CD4-positive, alpha-beta T cell treated with Interleukin-2 at 100 ng/mL for 4 hours (primary cell): ENCODE data around the gene DOCK4.

Experiments
- DNase-seq: peaks from one replicate; pipeline ENCODE4 v3.0.0-alpha.2; 2020; ENCODE audit warnings: low spot score

The DOCK4 gene

DNA sequence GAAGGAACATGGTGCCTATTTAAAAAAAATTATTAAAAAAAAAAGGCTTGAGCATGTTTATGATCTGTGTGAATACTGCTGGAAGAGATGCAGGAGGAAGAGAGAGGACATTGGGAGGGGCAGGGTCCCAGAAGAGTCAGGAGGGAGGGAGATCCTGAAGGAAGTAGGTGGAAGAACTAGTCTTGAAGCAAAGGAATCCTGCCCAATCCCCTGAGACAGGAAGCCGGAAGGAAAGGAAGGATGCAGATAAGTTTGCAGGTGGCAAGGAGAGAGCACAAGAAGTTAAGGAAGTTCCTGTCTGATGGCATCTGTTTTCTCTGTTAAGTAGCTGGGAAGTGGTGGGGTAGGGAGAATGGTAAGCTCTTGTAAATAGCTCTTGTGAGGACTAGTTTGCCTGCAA, 318.5 kb downstream of the DOCK4 start:
- no peak for DNase-seq

DNA sequence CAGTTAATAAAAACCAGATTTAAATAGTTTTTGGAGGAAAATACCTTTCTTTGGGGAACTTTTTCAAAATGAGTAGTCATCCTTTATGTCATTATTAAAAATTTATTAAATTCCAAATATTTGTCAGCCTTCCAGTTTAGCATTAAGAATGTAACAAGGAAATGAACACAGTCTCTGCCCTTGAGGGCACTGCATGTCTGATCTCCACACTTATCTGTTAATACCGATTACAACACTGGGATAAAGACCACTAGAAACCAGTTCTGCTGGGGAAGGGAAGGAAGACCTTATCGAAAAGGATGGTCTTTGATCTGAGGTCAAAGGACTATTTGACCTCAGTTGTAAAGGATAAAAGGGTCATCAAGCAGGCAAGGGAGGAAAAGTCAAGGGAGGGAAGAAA, 320.0 kb downstream of the DOCK4 start:
- no peak for DNase-seq

DNA sequence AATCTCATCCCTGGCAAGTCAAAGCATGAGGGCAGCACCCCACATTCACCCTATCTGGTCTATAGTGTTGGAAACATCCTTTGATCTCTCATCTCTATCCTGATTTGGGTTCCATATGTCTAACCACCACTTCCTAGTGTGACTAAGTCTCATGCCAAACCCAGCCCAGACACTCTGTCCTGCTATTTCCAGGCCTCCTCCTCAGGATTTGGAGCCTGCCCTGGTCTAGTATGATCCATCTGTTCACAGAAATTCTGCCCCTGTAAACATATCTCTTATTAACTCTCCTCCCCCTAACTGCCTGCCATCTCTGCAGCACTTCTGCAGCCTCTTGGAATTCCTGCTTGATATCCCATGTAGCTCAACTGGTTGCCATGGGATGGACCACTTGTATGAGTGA, 323.0 kb downstream of the DOCK4 start:
- DNase-seq, result no peak

DNA sequence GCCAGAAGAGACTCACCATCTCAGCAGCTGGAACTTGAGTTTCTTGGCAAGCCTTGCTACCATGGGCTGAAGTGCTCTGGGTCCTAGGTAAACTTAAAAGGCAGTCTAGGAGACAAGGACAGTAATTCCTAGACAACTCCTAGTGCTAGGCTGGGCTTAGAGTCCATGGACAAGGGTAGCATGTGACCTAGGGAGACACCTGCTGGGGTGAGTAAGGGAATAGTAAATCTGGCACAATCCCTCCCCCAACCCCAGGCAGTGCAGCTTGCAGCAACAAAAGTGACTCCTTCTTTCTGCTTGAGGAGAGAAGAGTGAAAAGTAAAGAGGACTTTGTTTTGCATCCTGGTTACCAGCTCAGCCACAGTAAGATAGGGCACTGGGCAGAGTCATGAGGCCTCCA, 327.4 kb downstream of the DOCK4 start:
- DNase-seq, result no peak

DNA sequence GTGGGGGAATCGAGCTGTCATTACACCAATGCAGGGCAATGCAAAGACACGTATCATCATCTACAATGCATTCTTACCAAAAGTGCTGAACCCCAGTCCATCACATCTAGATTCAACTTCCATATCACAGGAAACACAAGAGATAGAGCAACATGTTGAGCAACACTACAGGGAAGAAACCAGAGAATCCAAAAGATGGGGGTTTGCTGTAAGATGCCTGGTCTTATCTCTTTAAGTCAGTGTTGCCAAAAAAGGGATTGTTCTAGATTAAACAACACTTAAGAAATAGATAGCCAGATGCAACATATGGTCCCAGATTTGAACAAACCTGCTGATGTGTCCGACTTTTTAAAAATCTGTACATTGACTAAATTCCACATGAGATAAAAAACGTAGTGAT, 328.3 kb downstream of the DOCK4 start:
- DNase-seq, result no peak

DNA sequence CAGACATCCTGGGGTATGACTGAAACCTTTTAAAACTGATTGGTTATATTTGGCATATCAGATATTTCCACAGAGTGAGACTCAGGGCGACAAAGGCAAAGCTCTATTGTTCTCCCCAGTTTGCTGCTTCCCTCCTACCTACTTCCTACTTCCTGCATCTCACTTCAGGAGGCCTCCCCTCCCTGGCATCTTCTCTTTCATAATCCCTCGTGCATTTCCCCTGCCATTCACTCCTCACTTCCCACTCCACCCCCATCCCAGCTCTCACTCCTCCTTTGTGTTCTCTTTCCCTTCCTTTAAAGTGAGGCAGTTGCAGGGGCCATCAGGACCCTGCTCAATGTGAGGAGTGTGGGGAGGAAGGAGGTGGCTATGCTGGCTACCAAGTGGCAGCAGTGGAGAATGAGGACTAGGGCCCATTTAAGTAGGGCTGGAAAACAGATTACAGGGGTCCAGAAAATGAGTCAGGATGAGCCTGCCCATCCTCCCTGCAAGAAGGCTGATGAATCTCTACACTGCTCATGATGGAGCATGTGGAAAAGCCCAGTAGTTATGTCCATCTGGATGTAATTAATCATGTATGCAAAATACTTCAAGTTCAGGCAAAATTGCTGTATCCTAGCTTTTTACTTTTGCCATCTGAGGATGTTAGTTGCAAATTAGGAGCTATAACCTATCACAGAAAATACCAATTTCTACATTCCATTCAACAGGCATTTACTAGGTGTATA, 332.1 kb downstream of the DOCK4 start:
- DNase-seq, result no peak

DNA sequence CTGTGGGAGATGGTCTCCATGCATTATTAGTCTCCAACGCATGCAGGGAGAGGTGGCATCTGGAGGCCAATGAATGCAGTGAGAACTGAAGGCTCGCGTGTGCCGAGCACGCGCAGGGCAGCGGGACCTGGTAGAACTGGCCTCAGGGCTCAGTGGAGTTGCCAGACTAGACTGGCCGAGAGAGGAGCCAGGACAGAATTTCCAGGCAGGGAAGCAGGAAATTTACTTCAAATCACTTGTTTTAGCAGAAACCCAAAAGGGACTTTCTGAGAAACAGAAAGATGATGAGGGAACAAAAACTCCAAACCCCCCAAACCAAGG, 332.9 kb downstream of the DOCK4 start:
- DNase-seq, result no peak

DNA sequence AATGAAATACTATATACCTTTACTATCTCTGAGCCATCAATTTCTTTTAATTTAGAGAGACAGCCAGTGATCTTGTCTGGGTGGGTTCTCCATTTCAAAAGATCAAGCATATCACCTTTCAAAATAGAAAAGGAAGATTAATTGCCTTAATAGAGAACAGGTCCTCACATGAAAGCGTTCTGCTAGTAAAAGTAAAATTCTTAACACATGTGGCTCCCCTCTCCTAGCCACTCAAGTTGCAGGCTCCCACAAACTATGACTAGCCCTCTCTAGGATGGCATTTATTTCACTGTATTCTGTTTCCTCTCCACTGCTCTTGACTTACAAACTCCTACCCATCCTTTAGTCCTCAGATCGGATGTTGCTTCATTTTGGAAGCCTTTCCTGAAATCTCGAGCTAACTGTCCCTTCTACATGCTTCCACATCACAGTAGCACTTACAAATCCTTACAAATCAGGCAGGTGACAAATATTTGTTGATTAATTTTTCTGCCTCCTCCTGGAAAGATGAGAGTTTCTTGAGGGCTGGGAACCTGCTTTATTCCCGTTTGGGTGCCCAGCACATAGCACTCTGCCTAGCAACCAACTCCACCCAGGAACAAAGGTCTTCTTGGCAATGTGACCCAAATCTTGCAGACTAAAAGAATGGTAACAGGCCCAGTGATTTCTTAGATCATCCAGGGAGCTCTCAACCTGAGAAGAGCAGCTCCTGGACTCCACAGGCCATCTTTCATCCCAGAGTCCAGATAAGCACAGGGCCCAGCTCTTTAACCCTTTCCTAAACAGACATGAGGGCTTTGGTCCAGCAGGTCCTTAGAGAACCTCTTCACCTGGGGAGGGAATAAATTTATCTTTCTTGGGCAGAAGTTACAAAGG, 333.5 kb downstream of the DOCK4 start:
- no peak for DNase-seq

DNA sequence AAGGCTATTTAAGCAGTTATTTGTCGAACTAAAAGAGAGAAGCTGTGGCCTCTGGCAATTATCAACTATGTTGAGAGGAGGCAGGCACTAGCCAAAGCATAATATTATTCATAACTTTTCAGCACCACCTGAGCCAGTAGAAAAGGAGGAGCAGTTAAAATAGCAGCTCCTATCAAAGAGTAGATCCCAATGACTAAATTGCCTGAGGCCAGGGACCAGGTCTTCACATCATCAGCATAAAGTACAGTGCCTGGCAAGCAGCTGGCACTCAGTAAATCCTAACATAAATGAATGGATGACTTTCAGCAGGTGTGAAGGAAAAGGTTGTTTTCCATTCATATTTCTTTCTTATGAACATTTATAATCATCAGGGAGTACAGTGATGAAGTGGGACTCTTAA, 334.9 kb downstream of the DOCK4 start:
- DNase-seq, result no peak

DNA sequence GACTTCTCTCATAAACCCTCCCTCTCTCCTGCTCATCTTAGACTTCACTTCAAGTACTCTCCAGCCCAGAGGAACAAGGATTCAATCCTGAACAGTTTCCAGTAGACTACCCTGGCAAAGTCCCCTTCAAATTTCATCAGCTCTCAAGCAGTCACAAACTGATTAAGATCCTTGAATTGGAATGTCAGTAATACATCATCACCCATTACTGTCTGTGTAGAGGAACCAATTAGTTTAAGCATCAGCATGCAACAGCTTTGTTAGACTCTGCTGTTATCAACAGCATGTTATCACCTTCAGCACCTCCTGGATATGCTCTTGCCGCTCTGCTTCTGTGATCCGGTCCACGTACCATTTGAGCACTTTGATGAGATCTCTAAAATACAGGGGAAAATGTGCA, 336.9 kb downstream of the DOCK4 start:
- no peak for DNase-seq

DNA sequence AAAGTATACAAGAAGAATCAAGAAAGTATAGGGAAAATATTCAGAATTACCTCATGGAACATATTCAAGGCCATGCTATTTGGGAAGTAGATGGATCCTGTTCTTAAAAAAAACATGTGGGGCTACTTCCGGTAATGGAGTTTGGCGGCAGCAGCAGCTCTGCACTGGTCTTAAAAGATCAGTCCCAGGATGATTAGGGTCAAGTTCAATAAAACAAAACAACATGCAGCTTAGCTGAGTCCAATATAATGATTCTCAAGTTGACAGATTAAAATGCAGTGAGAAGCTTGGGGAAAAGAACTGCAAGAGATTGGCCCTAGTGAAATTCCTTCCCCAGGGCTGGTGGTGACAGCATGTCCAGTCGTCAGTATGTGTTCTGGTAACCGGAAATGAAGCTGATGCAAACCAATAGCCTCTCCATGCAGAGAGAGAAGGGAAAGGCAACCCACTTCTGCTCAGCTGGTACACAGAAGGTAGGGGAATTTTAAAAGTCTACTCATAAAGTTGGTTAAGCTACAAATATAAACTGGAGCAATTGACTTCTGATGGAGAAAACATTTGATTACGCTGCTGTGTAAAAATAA, 338.8 kb downstream of the DOCK4 start:
- no peak for DNase-seq

DNA sequence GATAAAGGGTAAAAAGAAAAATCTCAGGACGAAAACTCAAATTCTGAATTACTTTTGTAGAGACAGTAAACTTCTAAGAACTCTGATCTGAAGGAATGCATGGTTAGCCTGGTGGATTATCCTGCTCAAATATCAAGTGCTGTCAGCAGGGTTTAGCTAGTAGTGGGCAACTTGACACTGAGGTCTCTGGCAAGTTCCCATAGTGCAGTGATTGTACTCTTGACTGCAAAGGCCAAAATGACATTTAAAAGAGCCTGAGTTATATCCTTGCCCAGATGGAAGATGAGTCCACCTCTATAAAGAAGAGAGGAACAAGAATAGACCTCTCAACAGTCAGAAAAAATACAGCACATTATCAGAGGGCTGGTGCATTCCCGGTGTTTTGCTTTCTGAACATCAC, 339.4 kb downstream of the DOCK4 start:
- no peak for DNase-seq

DNA sequence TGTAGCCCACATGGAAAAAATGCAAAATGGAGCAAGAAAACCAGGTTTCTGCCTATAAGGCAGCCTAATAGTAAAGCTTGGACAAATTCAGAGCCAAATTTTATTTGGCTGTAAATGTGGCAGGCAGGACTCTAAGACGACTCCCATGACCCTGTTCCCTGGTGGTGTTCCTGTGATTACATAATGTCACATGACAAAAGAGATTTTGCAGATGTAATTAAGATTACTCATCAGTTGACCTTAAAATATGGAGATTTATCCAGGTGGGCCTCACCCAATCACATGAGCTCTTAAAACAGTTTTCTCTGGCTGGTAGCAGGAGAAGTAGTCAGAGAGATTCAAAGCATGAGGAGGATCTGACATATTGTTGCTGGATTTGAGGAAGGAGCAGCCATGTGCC, 340.8 kb downstream of the DOCK4 start:
- DNase-seq, result no peak

DNA sequence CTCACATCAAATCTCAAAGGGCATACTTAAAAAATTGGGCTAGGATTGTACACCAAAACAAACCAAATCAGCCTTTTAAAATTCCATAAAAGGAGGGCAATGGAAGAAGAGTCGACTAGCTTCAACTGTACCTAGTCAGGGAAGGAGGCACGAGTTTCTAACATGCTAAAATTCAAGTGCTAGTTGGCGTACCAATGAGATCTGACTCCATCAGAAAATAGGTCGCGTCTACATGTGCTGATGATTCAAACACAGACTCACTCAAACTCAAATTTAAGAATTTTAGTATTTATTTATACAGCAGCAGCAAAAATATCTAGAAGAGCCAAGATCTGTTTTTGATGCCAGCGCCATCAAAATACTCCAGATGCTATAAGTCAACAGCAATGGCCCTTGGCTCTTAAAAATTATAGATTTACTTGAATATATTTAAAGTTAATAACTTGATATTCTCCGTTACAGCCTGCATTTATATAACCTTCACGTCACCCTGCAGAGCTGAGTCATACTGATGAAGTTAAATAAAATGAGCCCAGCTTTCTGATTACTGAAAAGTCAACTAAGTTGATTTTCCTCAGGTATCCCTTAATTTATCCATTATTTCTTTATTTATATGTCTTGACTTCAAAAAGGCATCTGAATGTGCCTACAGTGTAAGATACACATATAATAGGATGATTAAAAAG, 341.8 kb downstream of the DOCK4 start:
- no peak for DNase-seq

DNA sequence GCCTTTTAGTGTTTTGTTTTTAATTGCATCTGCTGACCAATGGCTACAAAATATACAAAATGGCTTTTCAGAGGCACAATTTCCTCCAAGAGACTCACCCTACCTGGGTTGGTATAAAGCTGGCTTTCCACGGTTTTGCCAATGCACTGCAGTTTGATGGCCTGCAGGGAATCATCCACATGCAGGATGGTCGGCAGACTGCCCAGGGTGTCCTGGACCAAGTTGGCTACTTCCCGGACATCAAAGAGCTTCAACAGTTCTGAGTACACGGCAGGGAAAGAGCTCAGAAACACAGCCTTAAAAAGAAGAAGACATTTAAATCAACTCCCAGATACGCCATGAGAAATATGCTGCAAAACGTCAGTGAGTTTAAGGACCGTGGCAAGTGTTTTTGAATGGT, 342.9 kb downstream of the DOCK4 start:
- DNase-seq, result no peak

DNA sequence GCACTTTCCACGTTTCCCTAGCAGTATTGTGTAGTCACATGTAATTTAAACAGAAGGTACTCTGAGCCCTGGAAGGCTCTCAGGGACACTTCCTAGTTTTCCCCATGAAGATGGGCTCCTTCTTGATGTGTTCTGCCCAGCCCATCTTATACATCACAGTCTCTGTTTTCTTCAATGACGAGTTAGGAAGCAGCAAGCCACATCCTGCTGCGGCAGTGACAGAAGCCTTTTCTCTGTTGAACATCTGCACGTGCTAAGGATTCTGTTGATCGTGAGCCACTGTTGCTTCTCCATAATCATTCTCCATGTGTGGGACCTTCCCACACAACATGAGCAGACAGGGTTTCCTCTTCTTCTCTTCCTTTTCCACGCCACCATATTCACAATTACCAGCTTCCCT, 346.0 kb downstream of the DOCK4 start:
- DNase-seq, result no peak

DNA sequence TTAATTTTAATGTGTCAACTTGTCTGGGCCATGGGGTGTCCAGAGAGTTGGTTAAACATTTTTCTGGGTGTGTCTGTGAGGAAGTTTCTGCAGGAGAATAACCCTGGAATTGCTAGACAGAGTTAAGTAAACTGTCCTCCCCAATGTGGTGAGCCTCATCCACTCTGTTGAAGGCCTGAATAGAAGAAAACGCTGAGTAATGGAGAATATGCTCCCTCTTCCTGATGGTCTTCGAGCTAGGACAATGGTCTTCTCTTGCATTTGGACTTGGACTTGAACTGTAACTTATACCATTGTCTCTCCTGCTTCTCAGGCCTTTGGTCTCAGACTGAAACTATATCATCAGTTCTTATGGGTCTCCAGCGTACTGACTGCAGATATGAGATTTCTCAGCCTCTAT, 347.9 kb downstream of the DOCK4 start:
- no peak for DNase-seq

DNA sequence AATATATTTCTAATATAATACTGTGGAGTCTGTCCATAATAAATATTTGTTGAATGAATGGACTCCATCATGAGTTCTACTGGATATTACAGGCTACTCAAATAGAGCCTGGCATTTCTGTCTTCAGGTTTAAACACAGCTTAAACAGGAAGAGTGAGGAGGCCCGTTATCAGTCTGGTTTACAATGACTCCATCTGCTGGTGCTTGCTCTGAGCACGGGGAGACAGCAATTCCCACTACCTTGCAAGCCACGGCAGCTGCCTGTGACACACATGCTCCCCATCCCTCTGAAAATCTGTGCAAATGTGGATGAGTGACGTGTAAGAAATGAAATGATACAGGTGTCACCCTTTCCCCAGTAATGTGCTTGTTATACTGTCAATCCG, 350.4 kb downstream of the DOCK4 start:
- no peak for DNase-seq

DNA sequence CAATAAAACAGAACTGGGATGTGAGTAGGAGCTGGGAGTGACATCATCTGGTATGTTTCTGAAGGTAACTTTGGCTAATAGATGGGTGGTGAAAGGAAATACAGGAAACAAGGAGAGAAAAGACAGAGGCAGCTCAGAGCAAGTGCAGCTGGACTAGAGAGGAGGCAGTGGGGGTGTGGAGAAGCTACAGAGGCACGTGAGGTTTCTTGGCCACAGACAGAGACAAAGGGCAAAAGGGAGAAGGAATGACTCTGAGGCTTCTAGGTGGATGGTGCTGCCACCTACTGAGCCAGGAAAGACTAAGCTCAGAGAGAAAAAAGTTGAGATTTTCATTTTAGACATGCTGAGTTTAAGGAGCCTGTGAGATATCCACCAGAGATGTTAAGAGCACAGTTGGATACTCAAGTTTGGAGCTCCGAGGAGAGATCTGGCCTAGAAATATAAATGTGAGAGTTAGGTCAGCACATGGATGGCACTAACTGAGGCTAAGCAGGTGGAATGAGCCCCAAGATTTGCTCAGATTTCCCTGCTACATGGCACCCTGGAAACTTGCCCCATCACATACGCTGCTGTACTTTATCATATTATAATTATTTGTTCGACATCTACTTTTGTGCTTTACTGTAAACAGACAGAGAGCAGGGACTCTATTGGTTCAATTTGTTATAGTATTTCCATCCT, 350.9 kb downstream of the DOCK4 start:
- no peak for DNase-seq

DNA sequence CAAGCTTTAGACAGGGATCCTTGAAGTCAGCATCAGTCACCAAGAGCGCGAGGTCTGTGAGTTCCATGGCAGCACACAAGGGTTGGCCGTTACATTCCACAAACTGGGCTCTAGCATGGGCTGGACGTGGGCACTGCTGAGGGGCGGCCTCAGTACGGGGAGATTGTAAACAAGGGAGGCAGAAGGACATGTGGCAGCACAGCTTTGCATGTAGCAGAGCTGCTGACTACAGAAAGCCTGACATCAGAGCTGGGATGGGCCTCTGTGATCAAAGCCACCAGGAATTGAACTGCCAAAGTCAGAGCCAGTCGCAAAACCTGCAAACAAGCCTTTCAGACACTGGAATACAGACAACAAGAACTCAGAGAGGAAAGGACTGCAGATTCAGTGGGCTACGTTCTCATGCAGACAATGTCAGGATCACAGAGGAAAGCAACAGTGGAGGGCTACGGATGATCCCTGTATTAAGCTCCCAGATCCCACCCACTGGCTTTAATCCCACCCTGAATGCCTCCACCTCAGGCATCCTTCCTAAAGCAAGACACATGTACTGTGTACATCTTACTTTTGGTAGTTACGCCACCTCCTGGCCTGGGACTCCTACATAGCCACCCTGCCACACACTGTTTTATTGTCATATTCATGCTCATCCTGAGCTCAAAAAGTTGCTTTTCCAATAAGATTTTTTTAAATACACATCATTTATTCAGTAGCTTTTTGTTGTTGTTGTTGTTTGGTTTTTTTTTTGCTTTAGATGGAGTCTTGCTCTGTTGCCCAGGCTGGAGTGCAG, 352.8 kb downstream of the DOCK4 start:
- no peak for DNase-seq

DNA sequence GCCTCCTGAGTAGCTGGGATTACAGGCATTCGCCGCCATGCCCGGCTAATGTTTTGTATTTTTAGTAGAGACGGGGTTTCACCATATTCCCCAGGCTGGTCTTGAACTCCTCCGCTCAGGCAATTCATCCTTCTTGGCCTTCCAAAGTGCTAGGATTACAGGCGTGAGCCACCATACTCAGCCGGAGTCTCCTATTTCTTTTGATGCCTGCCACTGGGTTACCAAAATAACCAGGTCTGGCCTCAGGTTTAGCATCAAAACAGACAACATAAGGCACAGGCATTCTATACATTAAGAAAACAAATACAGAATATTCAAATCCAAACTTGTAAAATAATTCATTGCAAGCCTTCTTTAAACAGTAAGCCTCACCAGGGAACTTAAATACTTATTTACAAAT, 354.1 kb downstream of the DOCK4 start:
- DNase-seq, result no peak

DNA sequence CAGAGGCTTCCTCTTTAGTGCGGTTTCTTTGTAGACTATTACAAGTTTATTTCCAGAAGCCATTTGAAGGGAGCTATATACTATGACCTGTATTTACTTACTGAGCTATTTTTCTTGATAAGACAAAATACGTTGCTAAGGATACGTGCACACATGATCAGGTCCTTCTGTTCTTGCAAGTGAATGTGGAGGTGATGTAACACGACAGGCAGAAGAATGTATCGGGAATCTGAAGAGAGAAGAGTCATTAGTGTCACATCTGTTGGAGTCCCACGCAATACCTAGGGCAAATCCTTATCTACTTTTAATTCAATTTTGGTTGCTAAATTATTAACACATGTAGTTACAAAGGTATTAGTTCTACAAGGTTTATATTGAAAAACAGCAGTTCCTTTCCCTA, 359.3 kb downstream of the DOCK4 start:
- no peak for DNase-seq
